HG03196 (cell line): ENCODE data around the gene AZIN2.

Source experiments
- ATAC-seq: cut with Tn5 transposase; IDR thresholded peaks from one replicate; pipeline ENCODE4 v1.9.1; 2021; ENCODE audit not compliant: unreplicated experiment

The AZIN2 gene

GRCh38 chr1:33150522-33150921, 69.6 kb downstream of the AZIN2 start:
- no peak for ATAC-seq

GRCh38 chr1:33151116-33151515, 70.2 kb downstream of the AZIN2 start:
- no peak for ATAC-seq

DNA sequence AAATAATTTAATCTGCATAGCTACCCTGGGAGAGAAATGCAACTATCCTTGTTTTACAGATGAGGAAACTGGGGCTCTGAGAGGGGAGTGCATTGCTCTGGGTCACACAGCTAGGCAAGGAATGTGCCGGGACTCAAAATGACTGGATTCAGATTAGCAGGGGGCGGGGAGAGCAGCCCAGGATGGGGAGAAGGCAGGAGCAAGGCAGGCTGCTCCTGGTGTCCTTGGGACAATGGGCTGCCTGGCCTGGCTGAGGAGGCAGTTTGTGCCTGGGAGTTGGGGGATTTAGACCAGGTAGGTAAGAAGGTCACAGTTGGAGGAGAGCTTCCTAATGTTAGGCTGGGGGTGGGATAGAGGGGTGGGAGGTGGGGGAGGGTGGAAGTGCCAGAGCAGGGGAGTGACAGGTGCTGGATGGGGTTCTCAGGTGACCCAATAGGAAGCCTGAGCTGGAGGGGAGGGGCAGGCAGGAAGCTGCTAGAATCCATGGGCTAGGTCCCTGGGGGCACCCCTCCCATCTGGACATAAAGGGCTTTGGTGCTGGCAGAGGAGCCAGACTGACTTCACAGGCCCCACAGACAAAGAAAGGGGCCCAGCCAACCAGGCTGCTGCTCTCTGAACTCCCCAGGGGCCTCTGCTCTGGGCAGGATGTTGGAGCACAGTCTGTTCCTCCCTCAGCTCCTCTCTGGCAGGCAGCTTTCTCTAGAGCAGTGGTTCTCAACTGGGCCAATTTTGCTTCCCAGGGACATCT, 71.9 kb downstream of the AZIN2 start:
- ATAC-seq: no peak

DNA sequence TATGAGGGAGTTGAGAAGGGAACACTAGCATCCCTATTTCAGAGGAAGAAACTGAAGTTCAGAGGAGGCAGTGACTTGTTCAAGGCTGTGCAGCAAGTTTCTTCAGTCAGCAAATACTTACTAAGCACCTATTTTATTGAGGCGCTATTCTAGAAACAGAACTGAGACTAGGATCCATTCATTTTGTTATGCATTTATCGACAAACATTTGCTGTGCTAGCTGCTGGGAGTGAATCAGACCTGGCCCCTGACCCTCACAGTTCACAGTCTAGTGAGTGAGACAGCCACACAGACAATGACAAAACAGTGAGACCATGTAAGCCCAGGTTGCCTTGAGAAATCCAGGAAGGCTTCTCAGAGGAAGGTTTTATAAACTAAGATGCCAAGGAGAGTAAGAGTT, 72.7 kb downstream of the AZIN2 start:
- no peak for ATAC-seq

DNA sequence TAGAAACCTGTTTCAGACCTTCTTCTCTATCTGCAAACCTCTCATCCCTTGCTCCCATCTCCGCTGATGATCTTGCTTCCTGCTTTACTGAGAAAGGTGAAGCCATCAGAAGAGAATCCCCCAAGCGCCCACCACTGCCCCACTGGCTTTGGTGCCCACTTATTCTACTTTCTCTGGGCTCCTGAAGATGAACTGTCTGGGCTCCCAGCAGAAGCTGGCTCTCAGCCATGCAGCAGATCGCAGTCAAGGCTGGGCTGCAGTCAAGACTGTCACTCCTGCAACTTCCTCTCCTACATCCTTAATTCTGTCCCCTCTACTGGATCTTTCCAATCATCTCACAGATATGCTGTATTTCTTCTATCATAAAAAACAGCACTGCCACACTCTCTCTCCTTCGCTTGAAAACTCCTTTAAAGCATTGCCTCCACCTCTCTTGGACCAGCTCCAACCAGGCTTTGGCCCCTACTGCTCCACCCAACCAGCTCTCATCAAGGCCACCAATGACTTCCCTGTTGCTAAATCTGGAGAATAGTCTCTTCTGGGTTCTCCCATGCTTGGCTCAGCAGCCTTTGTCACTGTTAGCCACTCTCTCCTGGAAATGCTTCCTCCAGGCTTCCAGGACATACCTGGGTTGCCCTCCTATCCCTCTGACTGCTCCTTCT, 75.1 kb downstream of the AZIN2 start:
- ATAC-seq: no peak

- ATAC-seq: no peak
Observed at GRCh38 chr1:33157131-33157530, 76.2 kb downstream of the AZIN2 start.

GRCh38 chr1:33158366-33158765, 77.4 kb downstream of the AZIN2 start:
- no peak for ATAC-seq

DNA sequence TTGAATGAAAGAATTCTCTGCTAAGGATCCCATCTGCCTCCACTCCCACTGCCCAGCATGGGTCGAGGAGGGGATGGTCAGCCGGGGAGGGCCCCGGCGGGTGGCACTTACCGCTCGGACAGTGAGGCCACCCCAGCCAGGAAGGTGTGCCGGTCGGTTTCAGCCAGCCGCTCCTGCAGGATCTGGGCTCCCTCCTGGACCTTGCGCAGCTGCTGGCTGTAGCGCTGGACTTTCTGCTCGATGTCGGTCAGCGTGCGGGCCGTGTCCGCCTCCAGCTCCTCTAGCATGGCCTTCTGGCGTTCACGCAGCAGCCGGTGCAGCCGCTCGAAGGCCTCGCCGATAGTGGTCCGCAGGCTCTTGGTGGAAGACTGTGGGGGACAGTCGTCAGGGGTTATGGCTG, 78.6 kb downstream of the AZIN2 start:
- no peak for ATAC-seq

DNA sequence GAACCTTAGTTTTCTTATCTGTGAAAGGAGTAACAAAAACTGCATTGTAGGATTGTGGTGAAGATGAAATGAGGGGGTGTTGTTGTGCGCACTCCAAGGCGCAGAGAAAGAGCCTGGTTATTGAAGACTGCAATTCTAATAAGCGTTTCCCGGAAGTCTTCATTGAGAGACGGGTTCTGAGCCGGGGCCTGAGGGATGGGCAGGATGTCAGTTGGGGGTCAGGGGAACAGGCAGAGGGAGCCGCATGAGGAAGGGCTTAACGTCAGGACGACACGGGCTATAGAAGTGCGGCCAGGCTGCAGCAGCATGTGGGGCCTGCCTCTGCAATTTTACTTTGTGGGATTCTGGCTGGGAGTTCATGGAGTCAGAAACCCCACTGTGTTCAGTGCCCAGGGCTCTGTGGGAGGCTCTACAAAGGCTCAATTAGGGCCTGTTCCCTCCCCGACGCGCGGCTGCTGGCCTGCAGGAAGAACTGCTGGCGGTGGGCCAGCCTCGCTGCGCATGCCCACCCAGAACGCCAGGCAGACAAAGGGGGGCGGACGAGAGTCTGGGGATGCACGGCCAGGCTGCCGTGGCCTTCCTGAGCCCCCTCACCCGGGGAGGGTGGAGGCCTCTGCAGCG, 80.2 kb downstream of the AZIN2 start:
- ATAC-seq: no peak

DNA sequence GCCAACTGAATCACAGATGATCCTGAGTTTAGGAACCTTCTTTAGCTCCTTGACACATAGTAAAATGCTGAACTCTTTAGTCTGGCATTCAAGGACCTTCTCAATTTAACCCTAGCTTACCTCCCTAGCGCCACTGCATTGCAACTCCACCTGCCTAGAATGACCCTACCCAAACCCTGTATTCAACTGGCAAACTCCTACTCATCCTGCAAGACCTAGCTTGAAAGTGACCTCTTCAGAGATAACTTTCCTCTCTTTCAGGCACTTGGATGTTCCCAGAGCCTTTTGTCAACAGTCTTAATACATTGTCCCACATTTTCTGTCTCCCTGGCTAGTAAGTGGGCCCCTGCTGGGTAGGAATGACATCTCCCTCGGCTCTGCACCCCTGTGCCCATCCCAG, 81.2 kb downstream of the AZIN2 start:
- ATAC-seq: no peak

GRCh38 chr1:33163621-33164519, 82.9 kb downstream of the AZIN2 start:
- no peak for ATAC-seq

DNA sequence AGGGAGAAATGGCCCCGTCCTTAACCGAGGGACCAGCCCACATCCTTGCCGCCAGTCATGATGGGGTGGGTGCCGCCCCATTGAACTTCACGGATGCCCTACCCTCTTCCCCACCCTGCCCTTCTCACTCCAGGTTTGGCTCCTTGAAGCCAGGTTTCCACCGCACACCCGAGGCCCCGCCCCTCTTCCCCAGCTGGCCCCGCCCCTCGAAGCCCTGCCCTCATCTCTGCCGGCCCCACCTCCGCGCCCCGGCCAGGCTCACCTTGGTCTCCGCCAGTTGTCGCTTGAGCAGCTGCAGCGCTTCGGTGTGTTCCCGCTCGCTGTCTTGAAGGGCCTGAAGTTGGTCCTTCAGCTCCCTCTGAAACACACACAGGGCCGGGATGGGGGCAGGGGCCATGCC, 84.3 kb downstream of the AZIN2 start:
- no peak for ATAC-seq

GRCh38 chr1:33165809-33166208, 84.9 kb downstream of the AZIN2 start:
- ATAC-seq: no peak

- no peak for ATAC-seq
Observed at GRCh38 chr1:33167650-33168447, 86.9 kb downstream of the AZIN2 start.

- no peak for ATAC-seq
Observed at GRCh38 chr1:33168556-33169289, 87.8 kb downstream of the AZIN2 start.

DNA sequence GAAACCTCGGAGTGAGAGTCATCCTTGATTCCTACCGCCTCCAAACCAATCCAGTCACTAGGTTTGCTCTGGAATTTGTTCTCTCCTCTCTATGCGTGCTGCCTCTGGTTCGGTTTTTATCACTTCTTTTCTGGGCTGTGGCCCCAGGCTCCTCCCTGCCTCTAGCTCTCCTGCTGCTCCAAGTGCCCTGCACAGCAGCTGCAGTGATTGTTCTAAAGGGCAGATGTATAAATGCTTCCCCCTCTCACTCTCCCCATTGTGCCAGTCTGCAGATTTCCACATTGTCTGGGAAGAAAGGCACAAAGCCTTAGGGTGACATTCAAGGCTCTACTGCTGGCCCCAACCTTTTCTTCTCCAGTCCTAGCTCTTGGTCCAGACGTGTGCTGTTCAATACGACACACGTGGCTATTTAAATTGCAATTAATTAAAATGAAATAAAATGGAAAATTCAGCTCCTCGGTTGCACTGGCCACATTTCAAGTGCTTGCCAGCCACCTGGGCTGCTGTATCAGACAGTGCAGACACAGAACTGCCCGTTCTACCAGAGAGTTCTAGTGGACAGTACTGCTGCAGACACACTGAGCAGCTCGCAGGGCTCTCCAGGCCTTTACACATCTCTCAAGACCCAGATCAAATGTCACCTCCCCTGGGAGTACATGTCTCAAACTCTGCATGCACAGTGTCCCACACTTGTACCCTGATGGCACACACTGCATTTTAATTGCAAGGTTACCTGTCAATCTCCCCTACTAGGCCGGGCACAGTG, 88.5 kb downstream of the AZIN2 start:
- no peak for ATAC-seq
